ELR (cell line): ENCODE data around the gene IGFBP7.

ENCODE experiments used
- DNase-seq: peaks from one replicate; pipeline ENCODE4 v3.0.0-alpha.2; 2015; ENCODE audit warnings: low read depth

The IGFBP7 gene

DNA sequence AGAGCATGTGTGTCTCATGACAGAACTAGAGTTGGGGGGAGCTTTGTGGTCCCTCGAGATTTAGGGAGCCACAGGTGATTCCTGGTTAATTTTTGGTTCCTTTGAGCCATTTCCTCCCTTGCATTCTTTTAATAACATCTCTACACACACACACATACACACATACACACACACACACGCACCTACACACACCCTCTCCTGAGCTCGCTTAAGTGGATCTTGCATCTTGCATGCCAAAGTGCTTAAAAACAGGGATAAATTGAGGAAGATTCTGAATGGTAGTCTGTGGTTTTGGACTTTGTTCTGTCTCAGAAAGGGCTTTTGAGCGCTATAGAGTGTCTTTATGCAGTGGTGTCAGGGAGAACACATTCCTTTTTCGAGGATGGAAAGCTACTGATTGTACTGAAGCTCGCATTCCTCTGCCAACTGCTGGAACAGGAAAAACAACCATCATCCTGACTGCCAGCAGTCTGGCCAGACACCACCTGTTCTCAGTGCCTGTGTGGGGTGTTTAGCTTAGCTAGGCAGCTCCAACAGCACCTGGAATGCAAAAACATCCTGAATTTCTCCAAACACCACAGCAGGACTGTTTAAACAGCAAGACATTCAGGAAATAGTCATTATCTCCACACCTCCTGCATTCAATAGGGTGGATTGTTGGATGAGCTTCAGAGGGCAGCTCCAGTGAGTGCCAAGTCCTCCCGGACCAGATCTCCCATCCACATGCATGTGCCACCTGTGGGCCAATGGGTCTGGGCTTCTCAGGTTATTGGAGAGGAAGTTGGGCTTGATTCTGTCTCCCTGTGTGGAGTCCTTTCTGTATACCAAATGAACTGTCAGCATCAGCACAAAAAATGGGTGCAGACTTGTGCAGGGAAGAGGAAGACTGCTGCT is 21.9 kb upstream of the IGFBP7 start:
- DNase-seq = no peak

DNA sequence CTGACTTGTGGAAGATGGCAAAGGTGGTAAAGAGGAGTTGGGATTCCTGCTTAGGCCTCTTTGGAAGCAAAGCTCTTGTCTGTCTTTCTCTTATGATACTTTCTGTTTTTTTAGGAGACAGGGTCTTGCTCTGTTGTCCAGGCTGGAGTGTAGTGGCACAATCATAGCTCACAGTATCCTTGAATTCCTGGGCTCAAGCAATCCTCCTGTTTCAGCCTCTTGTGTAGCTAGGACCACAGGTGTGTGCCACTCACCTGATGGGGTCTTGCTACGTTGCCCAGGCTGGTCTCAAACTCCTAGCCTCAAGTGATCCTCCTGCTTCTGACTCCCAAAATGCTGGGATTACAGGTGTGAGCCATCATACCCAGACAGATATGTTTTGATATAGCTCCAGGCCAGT is 19.3 kb upstream of the IGFBP7 start:
- no peak for DNase-seq

DNA sequence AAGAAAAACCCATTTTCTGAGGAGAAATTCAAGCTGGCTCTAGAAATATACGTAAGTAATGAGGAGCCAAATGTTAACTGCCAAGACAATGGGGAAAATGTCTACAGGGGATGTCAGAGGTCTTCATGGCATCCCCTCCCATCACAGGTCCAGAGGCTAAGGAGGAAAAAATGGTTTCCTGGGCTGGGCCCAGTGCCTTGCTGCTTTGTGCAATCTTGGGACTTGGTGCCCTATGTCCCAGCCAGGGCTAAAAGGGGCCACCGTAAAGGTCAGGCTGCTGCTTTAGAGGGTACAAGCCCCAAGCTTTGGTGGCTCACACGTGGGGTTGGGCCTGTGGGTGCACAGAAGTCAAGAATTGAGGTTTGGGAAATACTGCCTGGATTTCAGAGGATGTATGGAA is 17.2 kb upstream of the IGFBP7 start:
- DNase-seq = no peak

DNA sequence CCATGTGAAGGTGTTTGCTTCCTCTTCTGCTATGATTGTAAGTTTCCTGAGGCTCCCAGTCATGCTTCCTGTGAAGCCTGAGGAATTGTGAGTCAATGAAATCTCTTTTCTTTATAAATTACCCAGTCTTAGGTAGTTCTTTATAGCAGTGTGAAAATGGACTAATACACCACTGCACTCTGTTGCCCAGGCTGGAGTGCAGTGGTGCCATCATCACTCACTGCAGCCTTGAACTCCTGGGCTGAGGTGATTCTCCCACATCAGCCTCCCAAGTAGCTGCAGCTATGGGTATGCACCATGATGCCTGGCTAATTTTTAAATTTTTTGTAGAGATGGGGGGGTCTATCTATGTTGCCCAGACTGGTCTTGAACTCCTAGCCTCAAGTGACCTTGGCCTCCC is 15.8 kb upstream of the IGFBP7 start:
- no peak for DNase-seq

DNA sequence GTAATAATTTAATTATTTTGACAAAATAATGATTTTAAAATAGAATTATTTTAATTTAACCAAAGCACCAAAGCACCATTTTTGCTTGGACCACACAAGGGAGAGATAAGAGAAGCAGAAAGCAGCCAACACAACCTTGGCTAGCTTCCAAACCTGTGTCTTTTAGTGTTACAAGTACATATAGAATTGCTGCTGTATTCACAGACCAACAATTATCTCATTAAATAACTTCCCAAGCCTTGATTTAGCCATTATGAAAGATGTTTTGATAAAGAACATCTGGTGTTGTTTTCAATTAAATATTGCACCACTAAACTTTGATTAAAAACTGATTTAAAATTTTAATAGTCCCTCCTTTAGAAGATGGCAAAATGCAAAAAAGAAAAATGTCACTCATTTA is 14.0 kb upstream of the IGFBP7 start:
- DNase-seq = no peak

DNA sequence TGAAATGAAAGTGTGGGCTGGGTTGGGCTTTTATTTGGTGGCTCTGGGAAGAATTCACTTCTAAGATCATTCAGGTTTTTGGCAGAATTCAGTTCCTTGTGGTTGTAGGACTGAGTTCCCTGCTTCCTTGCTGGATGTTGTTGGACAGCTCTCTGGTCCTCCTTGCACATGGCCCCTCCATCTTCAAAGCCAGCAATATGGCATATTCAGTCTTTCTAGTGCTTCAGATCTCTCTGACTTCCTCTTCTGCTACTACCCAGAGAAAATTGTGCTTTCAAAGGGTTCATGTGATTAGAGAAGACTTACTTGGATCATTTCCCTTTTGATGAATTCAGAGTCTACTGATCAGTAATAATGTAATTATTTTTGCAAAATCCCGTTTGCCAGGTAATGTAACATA is 12.8 kb upstream of the IGFBP7 start:
- DNase-seq = no peak

DNA sequence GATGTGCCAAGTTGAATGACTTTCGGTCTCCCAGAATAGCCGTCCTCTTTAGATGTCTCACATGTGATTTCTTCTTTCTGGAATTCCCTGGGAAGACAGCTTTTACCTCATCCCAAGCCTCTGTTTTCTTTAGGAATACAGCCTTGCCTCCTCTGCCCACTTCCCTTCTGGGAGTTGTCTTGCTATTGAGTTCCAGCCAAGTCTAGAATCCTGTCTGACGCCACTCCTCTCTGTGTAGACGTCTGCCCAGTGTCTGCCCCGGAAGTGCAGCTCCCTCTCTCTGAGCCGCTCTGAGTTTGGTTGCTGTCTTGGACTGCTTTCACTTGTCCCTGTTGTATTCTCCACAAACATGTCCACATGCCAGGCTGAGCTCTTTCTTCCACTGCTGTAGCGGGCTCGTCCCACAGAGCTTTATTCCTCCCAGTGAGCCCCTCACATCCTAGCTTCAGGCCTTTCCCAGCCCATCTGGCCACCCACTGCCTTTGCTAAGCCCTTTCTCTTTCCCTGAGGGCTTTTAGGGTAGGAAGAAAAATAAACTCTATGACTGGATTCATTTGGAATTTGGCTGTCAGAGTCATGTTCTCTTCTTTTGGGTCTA is 9.0 kb upstream of the IGFBP7 start:
- peak; percentile 85 for DNase-seq

DNA sequence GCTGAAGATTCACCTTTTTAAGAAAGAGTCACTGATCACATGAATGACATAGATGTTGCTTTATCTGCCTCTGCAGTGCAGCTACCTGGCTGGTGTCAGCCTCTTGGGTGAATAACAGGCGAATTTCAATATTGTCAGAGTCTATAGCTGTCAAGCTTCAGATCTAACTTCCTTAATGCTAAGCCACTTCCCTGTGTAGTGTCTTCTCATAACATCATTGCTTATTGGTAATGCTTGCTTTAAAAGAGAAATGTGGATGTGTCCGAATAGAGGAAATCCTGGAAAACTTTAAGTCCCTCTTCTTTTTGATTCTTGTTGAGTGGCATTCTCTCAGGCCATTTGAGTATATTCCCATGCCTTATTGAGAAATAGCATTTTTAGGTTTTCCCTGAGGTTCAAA is 7.3 kb upstream of the IGFBP7 start:
- DNase-seq = no peak

DNA sequence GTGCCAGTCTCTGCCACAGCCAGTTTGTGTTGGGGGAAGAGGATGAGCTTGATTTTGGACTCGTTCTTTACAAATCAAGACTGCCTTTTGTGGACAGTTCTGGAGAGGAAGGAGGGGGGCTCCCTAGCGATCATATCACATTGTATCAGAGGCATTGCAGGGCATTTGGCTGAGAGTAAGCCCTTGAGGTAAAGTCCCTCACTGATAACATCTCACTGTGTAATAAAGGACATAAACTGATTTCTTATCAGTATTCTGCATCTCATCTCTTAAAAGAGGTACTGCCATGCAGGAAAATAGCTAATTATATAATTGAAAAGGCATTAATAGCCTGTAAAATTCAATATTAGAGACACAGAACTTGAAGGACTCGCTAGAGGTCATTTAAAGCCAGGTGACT is 6.1 kb upstream of the IGFBP7 start:
- DNase-seq = no peak

DNA sequence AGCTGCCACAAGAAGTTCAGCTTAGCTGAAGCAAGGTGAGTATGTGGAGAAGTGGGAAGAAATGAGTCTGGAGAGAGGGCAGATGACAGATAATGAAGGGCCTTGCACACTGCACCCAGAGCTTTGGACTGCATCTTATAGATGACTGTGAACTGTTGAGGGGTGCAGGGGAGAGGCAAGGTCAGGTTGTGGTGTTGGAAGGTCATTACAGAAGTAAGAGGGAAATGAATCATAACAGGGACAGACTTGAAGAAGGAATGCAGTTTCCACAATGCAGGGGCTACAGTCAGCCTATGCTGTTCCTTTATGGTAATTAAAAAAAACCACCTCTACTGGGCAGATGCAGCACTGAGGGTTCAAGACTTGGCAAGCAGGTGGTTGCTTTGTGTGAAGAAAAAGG is 4.8 kb upstream of the IGFBP7 start:
- DNase-seq = peak; percentile 89

DNA sequence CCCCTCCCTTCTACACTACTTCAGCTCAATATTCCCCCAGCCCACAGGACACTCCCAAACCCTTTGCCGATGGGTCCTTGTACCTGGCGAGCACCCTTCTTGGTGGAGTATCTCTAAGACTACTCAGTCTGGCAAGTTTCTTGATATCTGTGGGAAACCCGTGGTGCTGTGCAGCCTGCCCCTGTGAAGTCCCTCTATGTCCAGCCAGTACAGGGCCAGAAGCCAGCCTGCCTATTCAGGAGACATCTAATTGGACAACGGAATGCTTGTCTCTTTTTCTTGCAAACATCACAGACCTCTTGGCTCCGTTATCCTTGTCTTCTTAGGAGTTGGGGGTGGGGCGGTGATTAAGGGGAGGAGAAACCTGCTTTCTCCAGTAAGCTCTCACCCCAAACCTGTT is 3.7 kb upstream of the IGFBP7 start:
- no peak for DNase-seq

DNA sequence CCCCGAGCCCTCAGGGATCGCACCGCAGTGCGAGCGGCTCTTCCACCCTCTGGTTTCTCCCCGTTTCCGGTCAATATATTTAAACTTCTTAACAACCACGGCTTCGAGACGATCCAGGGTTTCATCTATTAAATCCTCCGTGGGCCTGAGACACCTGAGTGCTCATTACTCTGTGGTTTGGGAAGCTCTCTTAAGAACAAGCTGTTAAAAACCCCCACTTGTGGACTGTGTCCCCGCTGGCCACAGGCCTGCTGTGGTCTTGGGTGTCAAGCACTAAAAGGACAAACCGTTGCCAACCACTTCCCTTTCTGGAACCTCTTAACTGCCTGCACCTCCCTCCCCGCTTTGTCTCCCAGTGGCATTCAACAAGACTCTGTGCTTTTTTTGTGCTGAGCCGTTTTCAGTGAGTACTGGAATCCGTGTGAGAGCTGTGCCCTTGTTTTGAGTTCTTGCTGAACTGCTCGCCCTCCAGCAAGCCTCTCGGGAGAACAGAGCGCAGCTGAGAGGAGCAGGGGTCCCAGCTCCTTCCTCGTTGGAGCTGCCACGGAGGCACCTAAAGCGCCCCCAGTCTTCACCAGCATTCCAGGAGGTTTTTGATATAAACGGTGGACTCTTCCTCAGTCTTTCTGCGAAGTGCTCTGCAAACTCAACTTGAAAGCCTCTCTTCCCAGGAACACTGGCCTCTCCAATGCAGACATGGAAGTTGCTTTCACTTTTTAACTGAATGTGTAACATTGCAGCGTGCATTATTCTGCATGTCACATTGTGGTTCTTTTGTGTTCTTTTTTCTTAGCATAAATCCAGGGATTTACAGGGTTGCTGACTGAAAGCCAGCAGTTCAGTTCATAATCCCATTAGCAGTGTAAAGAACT is 691 bp upstream of the IGFBP7 start:
- DNase-seq = peak; percentile 65

DNA sequence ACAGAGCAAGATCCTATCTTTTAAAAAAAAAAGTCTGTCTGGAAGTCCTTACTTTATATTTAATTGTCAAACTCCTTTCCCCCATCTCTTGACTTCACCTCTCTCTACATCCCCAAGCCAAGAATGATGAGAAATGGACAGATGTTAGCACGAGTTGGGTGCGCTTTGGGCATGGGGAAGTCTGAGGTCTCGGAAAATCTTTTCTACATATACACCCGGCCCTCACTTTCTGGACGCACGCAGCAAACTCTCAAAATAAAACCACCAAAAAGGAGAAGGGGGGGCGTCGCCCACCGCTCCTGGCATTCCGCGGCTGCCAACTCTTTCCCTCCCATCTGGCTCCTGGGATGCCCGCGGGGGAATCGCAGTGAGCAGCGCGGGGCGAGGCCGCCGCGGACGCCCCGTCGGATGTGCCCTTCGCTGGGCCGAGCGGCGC is 756 bp downstream of the IGFBP7 start:
- peak; percentile 27 for DNase-seq

DNA sequence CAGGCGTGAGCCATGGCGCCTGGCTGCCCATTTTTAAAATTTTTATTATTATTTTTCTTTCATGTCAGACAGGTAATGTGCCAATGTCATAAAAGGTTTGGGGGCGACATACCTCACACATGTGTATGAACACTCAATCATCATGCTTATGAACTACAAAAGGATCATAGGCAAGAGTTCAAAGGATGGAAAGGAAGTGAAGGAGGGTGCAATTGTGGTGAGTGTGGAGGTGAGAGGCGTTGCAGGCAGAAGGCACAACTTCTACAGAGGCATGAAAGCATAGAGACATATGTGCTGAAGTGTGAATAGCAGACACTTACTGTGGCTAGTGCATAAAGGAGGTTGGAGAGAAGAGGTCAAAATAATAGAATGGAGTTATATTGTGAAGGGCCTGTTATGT is 4.0 kb downstream of the IGFBP7 start:
- DNase-seq = no peak

DNA sequence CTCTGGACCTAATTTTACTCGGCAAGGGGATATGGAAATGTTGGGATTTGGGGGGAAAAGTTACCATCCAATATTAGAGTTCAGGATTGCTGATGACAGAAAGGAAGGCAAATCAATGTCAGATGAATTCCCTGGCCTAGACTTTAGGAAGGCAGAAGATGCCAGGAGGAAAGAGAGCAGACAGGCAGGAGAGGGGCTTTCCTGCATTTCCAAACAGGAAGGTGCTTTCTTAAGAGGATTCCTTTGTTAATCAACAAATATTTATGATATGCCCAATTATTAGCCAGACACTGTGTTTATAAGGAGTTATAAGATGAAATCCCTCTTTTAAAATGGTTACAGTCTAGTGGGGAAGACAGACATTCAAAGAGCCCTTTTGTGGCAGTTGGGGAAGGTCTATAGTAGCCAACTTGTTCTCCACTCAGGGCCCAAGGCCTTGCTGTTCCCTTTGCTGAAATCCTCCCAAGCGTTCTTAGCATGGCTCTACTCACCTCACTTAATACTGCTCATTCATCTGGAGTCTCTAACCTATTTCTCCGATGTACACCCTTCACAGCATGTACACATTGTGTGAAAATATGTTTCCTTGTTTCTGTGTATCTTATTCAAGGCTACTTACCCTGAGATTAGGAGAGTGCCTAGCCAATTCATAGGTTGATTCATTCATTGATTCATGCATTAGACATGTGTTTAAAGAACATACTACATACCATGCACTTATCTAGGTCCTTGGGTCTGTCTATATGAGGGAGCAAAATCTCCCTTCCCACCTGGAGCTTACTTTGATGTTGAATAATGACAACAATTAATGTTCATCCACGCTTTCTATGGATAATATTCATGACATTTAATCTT is 5.3 kb downstream of the IGFBP7 start:
- no peak for DNase-seq

DNA sequence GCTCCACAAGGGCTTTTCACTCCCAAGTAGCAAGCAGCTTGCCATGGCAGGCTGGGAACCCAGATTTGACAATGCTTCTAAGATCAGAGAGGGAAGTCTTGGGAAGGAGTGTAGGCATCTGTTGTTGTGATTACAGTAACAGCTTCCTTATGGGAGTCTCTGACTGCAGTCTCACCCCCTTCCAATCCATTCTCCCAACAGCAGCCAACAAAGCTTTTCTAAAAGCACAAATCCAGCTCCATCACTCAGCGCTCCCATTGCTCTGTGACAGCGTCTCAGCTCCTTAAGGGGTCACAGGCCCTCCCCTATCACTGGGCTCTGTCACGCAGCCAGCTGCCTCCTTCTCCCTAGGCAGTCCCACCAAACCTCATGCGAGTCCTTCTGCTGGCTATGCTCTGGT is 7.1 kb downstream of the IGFBP7 start:
- no peak for DNase-seq

DNA sequence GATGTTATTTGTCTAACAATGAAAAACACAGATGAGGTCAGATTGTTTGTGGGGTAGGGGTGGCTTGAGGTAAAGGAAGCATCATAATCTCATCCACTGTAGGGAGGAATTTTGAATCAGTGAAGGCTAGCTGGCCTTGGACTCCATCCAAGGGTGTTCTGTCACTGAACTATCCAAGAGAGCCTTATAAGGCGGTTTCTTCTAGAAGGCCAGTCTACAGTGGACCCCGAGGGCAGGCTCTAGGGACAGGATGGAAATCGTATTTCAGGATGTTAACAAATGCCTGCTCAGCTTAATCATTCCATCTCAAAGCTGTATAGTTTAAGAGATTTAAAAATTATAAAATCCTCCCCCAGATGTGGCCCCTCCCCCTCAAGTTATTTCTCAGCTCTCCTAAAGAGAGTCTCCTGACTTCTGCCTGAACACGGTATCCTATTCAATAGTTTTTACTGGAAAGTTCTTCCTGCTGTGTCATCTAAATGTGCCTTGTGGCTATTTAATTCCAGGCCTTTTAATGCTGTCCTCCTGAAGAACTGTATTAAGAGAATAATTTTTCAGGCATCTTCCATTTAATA is 8.0 kb downstream of the IGFBP7 start:
- peak; percentile 89 for DNase-seq

DNA sequence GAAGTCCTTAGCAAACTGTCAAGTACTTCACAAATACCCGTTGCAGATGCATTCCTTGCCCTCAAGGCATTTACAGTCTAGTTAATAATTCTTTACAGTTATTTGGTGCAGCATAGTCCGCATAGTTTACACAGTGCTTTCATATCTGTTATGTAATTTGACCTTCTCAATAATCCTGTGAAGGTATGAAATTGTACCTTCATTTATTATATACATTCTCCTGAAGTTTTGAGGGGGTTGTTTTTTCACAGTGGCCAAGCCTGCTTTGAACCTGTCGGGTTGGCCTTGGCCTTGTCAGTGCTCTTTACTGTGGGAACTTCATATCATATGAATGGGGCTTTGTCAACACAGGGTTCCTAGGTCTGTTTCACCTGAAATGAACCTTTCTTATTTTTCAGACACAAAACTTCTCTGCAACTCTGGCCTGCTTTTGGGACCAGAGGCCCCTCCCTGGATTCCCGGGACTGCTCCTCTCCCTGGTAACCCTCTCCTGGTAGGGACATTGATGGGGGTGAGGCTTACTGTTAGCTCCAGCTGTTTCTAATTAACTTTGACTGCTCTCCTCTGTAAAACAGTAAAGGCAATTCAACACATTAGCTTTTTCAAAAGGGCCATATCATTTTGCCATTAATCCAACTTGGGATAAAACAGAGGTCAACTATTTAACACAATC is 9.1 kb downstream of the IGFBP7 start:
- no peak for DNase-seq

DNA sequence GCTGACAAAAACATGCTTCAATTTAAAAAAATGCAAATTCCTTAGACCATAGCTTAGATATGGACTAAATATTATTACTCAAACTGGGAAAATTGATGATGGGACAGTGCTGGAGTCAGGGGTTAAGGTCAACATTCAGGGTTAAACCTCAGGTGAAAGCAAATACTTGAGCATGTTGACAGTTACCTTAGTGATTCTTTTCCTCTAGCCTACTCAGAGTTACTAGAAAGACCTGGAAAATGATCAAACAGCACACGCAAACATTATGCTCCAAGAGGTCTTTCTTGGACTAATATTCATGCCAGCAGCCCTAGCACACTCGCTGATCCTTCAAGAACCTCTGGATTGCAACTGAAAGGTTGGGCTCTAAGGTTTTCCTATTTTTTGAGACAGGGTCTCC is 10.8 kb downstream of the IGFBP7 start:
- DNase-seq = no peak

DNA sequence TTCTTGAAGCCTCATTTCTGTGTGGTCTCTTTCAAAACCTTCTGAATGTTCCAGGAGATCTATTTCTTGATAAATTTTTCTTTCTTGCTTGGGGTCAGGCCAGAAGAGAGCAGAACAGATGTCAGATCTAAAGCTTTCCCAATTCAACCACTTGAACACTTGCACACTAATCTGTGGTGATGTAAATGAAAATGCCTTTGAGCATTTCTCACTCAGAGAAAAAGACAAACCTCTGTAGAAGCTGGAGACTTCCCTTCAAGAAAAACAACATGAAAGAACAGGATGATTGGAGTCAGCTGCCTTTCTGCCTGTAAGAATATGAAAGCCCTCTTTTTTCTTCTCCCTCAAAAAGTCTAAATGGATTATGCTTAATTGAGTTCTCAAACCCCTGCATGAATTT is 11.2 kb downstream of the IGFBP7 start:
- no peak for DNase-seq

DNA sequence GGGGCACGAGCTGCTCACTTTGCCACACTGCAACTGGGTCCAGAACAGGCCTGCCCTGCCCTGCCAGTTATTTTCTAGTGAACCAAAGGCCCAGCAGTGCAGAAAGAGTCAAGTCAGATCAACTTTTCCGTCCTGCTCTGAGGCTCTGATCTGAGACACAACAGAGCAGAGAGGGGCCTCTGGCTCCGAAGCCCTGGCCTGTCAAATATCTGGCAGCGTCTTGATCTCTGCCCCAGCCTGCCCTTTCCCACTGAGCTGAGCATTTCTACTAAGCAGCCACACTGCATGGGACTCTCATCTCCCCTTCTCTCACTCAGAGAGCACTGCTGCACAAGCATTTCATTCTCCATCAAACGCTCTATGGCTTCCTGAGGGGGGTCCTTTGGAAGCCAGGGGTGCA is 11.8 kb downstream of the IGFBP7 start:
- no peak for DNase-seq
